SH-SY5Y (cell line): ENCODE measurements around the gene VPS16.

ENCODE experiments used
- GATA2 ChIP-seq: IDR thresholded peaks from 2 replicates; pipeline ENCODE4 v1.6.1; 2011; ENCODE audit warnings: mild to moderate bottlenecking, low read depth, low read length
- GATA3 ChIP-seq: IDR thresholded peaks from 2 replicates; pipeline ENCODE4 v1.6.1; 2011; ENCODE audit warnings: low read depth, mild to moderate bottlenecking, low read length, moderate library complexity

GRCh38 chr20:2864626-2865025 lies 24.1 kb downstream of the VPS16 start:
- no peak for TF ChIP-seq GATA2
- no peak for TF ChIP-seq GATA3
